NOMO-1 treated with DMSO at 0.1 percent for 48 hours (cell line): Measurements from ENCODE around the gene TFAP2E.
A peak's percentile ranks its signal among the peaks of the same experiment; 100 is the strongest.

ENCODE experiments used
- DNase-seq: peaks from one replicate; lab custom pipeline; 2025; ENCODE audit not compliant: unreplicated experiment; lab: John Stamatoyannopoulos, UW

Gene TFAP2E

GRCh38 chr1:35594005-35594760 lies 21.1 kb downstream of the TFAP2E start:
- no peak for DNase-seq

DNA sequence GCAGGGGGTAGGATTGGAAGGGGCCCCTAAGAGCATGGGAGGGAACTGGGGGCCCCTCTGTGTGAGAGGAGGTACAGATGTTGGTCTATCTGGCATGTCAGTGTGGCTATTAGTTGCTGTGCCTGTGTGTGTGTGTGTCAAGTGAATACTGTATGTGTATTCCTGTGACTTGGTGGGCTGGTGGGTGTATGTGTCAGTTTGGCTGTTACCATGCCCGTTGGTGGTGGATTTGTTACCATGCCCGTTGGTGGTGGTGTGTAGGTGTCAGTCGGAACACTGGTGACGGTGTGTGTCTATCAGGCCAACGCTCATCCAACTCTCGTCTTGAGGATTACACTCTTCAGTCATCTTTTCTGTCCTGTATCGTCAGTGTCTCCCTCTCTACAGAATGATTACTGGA lies 22.6 kb downstream of the TFAP2E start:
- no peak for DNase-seq

DNA sequence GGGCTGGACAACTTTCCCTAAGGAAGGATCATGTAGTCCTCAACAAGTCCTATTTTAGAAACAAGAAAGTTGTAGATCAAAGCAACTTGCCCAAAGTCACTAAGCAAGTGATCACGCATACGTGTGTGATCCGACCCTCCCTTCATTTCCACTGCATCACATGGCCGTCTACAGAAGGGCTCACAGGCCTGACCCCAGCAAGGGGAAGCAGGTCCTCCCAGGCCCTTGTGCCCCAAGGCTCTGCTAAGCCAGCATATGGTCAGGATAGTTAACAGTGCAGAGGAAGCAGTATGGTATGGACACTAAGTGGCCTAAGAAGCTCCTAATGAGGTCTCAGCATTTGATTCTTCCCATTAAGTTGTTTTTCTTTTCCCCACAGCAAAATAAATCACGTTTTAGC lies 24.8 kb downstream of the TFAP2E start:
- DNase-seq, result no peak

DNA sequence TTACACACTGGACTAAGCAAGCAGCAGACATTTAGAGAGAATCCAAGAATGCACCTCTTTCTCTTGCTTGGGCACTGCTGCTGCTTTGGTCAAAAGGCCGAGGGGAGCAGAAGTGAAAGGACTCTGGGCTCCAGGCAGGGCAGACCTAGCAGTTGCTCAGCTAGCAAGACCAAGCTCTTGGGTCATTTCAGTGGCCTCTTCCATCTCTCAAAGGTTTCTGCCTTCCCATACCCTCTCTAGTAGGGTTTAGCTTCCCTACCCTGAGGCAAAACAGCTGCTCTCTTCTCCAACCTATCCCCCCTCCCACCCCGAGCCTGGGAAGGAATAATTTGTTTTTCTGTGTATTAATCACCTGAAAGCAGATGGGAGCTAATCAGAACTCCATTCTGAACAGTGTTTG lies 25.8 kb downstream of the TFAP2E start:
- no peak for DNase-seq

DNA sequence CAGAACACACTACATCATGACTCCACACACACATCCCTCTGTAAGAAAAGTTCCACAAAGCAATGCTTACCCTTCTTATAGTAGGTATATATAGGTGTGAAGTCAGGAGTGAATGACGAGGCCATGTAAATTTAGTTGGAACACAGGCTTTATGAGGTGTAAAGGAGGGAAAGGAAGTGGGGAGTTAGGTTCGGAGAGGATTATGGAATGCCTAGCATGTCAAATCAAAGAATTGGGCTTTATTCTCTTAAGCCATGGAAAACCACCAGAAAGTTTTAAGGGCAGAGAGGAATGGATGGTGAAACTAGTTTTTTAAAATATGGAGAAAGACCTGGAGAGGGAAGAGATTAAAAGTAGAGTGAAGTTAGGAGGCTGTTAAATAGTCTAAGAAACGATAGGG lies 26.3 kb downstream of the TFAP2E start:
- DNase-seq, result no peak

GRCh38 chr1:35600593-35600992 lies 27.5 kb downstream of the TFAP2E start:
- DNase-seq, result no peak

GRCh38 chr1:35603468-35603867 lies 30.4 kb downstream of the TFAP2E start:
- no peak for DNase-seq

DNA sequence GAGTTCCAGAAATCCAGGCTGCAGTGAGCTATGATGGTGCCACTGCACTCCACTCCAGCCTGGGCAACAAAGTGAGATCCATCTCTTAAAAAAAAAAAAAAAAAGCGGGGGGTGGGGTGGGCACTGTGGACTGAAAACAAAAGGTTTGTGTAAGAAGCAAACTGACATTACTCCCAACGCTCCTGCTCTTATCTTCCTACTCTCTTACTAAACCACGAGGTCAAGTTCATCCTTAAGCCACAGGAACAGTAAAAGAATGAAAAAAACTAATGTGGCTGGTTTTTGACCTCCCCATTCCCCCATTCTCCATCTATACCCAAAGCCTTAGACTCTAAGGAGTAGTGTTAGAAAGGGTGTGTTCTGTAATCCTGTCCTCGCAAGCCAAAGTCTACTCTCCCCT lies 30.8 kb downstream of the TFAP2E start:
- no peak for DNase-seq

DNA sequence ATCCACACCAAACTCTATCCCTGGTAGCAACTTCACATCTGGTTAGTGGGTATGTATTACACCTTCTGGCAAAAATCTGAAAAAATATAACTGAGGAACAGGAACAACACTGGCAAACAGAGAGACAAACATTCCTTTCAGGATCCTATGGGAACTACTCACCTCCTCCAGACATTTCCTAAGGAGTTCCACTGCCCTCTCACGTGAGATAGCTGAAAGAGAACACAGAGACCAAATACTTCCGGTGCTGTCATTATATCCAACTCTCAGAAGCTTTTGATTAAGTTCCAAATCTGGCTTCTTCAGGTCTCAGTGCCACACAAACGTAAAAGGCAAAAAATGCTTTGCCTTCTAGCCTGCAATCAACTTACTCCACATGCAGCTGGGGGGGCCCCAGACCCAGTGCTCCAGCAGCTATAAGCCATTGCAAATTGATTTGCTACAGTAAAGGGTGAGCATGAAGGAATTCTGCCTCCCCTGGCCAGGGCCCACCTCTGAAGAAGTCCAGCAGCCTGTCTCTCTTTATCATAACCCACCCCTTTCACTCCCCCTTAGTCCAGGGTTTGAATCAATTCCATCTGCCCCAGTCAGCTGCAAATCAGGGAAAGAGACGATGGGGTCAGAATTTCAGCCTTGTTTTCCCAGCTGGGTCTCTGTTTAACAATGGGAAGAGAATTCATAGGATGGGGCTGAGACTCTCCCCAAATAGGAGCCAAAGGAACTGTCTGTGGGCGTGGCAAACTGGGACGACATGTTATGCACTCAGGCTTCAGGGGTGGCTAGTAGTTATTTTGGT lies 32.2 kb downstream of the TFAP2E start:
- no peak for DNase-seq

DNA sequence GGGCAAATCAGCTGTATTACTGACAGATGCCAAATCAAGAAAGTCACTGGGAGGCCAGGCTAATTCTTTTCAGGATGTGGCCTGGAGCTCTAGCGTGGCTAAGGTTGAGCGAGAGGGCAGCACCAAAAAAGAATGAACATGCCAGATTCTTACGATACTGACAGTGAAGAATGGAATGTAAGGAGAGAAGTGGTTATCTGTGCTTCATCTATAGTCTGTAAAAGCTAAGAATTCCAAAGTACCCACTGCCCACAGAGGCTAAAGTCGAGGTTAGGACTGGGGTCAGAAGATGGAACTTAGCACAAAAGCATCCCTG lies 32.7 kb downstream of the TFAP2E start:
- DNase-seq, result no peak

- DNase-seq, result no peak
Observed at GRCh38 chr1:35611655-35612054, 38.5 kb downstream of the TFAP2E start.

- DNase-seq, result no peak
Observed at GRCh38 chr1:35615440-35615839, 42.3 kb downstream of the TFAP2E start.

DNA sequence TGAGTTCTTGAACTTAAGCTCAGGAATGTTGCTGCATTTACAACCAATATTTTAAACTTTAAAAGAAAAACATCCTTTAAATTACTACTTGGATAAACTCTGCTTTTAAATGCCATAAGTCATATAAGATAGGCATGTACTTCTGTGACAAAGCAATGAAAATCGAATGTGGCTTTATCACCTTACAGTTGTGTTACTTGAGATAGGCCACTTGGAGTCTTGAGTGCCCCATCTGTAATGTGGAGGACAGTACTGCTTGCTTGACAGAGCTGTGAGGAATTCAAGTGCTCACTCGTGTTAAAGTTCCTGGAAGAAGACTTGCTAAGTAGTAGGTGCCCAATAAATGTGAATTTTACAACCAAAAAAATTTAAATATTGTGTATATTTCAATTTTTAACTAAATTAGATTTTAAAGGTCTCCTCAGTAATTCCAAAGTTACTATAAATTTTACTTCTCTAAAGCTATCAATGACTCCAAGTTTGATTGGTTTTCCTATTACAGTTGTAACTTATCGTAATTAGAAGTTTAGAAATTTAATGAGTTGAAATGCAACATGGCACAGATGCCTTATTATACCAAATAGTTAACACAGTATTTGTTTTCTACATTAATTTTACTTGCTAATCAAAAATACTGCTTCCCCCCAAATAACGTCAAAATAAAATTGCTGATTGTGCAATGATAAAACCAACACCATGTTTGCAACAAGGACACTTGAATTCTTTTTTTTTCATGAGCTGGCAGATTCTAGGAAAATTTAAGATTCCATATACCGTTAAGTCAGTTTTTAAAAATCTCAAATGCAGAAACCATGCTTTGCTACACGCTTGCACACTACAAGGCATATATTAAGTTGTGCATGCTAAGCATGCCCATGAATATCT lies 46.4 kb downstream of the TFAP2E start:
- DNase-seq, result no peak

- DNase-seq, result no peak
Observed at GRCh38 chr1:35622510-35623178, 49.5 kb downstream of the TFAP2E start.

DNA sequence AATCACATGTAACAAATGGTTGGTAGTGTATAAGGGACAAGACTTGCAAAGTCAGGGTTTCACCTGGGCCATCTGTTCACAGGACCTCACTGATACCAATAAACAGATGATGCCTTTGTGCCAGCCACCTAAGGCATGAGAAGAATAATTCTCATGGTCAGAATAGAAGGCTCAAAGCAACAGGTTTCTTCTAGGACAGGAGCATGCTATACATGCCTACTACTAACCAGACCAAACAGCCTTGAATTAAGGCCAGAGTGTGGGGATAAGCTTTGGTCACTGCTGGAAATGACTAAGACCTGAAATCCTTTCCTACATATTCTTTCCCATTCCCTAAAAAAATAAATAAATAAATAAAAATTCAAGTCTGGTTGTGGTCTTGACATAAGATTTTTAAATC lies 50.7 kb downstream of the TFAP2E start:
- no peak for DNase-seq

DNA sequence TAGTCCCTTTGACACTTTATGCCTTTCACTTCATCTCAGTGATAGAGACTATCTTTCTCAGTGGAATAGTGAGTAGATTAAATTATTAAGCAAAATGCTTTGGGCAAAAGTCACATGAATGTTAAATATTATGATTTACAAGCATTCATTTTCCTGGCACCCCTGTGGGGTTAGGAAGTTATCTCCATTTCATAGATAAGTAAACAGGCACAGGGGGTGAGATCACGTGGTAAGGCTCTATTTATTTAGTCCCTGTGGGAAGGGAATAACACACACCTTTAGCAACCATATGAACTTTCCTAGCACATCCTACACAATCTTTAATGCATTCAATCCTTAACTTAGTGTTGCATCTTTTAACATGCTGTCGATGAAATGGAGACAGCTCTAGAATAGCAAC lies 55.9 kb downstream of the TFAP2E start:
- DNase-seq, result no peak

- DNase-seq, result no peak
Observed at GRCh38 chr1:35631396-35631795, 58.3 kb downstream of the TFAP2E start.

DNA sequence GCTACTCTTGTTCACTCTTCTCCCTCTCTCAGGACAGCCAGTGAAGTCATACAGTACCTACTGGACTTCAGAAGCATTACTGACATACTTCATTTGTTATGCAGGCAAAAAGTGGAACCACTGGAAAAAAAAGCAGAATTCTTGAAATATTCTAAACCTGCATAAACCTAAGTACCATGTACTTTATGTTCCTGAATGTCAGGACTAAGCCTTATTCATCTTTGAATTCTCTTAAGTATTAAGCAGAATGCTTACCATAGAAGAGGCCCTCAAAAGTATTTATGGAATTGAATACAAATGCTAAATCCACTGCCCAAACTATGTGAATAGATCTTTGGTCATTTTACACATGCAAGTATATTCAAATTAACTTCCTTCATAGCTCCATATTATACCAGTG lies 60.4 kb downstream of the TFAP2E start:
- no peak for DNase-seq

GRCh38 chr1:35637401-35637809 lies 64.3 kb downstream of the TFAP2E start:
- DNase-seq, result peak; percentile 59

GRCh38 chr1:35640380-35641232 lies 67.5 kb downstream of the TFAP2E start:
- DNase-seq, result no peak
